GM18526 (cell line): ENCODE data around the gene TNS3.

ENCODE experiments used
- POLR2A ChIP-seq: IDR thresholded peaks from 3 replicates; pipeline ENCODE4 v1.6.1; 2011; ENCODE audit not compliant: insufficient read length; ENCODE audit errors: extremely low read depth

TNS3 gene

DNA sequence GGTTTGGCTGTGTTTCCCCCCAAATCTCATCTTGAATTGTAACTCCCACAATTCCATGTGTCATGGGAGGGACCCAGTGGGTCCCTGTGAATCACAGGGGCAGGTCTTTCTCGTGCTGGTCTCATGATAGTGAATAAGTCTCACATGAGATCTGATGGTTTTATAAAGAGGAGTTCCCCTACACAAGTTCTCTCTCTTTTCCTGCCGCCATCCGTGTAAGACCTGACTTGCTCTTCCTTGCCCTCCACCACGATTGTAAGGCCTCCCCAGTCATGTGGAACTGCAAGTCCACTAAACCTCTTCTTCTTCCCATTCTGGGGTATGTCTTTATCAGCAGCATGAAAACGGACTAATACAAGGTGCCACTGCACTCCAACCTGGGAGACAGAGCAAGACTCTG lies 329.2 kb downstream of the TNS3 start:
- no peak for TF ChIP-seq POLR2A

DNA sequence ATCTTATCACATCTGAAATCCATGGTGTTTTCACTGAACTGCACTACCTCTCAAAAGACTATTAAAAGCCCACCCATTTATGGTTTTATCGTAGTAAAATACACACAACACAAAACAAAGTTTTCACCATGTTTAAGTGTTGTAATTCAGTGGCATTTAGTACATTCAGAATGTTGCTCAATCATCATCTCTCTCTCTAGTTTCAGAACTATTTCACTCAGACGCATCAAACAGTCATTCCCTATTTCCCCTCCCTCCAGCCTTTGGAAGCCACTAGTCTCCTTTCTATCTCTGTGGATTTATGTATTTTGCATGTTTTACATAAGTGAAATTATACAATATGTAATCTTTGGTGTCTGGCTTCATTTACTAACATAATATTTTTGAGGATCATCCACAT lies 332.6 kb downstream of the TNS3 start:
- no peak for TF ChIP-seq POLR2A

DNA sequence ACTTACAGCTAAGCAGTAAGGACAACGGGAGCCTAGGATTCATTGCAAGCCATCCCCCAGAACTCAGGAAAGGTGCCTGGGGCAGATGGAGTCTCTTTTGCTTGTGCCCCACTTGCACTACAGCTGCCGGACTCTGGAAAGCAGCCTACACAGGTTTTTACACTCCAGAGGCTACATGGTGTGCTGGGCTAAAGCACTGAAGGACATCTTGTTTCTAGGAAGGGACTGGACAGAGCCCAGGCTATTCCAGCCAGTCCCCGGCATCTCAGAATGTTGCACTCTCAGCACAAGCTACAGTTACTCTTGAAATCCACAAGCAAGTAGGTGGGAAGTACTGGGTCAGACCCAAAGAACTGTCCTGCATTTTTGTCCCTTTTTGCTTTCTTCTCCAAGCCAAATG lies 333.1 kb downstream of the TNS3 start:
- TF ChIP-seq POLR2A, result no peak

DNA sequence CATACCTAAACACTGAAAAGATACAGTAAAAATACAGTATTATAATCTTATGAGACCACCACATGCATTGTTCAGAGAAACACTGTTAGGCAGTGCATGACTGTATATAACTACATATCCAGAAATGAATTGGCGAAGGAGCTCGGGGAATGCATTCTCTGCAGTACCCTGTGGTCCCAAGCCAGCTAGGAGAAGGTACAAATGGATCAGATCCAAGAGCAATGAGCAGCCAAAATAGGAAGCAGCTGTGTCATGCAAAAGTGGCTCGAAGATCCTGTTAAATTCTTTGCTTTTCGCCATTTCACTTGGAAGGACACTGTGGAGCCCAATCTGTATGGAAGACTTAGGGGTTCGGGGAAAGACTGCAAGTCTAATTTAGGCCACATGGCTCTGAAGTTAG lies 334.8 kb downstream of the TNS3 start:
- TF ChIP-seq POLR2A, result no peak

DNA sequence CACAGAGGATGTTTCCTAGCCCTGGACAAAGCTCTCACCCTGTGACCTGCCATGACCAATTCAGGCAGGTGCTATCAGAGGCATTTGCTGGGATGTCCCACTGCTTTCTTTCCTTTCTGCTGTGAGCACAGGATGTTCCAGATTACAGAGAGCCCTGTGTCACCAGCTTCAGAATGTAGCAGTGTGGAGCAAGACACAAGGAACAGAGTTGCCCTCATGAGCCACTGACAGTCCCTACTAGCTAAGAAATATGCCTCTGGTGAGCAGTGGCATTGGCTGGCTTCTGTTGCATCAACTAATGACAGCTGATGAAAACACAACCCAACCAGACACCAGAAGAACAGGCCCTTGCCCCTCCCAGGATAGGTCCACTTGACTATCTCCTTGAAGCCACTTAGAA lies 337.2 kb downstream of the TNS3 start:
- TF ChIP-seq POLR2A, result no peak

DNA sequence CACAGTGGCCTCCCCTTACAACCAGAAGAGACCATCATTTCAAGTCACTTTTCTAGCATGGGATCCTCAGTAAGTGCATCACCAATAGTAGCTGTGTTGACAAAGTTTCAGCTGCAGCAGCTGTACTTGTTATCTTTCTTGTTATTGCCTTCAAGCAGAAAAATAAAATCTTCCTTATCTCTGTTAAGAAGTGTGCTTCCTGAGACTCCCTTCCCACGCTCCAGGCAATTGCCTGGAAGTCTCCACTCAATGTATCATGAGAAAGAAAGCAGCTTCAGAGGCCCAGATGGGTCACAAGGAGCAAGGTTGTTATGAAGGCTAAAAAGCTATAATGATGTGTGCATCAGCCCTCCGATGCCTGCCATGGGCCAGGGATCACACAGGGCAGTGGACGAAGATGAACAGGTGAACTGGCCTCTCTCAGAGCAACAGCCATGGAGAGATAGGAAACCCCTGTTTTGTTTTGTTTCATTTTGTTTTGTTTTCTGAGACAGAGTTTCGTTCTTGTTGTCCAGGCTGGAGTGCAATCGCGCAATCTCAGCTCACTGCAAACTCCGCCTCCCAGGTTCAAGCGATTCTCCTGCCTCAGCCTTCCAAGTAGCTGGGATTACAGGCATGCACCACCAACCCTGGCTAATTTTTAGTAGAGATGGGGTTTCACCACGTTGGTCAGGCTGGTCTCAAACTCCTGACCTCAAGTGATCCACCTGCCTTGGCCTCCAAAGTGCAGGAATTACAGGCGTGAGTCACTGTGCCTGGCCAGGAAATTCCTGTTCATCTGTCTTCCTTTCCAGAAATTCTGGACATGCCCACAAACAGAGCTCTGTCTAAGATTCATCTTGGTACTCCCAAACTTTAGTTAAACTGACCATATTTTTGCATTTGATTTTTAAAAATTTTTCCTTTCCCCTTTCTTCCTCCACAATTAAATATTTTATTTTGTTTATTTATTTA lies 340.5 kb downstream of the TNS3 start:
- no peak for TF ChIP-seq POLR2A

DNA sequence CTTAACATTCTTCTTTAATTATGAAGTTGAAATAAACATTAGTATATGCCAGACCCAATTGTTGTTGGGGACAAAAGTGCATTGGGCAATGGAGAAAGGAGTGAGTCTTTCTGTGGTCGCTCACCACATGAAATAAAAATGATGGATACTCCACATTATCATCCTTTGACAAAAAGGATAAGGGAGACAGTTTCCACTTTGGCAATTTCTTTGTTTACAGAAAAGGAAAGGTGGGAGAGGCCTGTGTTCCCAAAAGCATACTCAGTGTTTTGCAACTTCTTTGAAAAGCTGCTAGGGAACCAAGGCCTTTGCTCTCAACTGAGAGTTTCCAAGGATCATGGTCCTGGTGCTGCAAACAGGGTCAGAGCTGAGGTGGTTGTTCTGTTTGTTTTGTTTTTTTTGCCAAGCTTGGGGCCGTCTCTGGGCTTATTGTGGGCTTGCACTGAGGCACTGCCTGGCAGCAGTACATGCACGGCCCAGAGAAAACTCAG lies 341.9 kb downstream of the TNS3 start:
- TF ChIP-seq POLR2A, result no peak

DNA sequence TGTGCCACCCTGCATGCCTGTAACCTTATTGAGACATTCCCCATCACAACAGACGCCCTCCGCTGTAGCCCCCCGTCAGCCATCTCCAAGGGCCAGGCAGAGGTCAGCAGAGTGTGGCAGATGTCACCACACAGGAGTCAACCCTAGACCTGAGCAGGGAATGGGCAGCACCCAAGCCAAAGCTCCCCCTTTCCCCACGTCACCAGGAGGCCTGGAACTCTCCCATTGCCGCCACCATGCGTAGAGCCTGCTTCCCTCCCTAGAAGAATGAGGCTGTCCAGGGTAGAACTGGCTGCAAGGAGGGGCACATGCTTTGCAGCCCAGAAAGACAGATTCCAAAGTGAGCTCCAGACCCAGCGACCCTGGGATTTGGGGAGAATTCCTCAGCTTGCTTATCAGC lies 342.9 kb downstream of the TNS3 start:
- no peak for TF ChIP-seq POLR2A

DNA sequence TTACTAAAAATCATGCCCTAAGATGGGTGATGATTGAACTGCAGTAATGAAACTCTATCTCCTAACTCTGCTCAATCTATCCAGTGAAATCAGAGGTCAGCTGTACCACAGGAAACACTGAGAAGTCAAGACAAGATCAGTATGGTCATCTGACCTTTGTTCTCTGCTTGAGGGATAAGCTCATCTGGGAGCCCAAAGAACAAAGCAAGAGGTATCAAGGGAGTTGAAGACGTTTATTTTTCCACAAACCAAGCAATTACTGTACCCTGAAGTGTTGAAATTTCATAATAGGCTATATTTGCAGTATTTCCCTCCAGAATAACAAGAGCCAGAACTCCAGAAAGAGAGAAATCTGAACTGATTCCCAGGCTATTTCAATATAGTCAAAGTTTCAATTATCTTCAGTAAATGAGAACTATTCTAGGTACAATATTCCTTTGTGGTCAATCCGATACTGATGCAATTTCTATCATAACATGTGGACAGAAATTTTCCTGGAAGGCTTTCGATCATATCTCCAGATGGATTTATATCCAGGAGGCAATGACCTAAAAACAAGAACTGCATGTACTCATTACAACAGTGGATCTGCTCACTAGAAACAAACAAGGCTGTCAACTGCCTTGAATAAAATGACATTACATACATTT lies 345.3 kb downstream of the TNS3 start:
- no peak for TF ChIP-seq POLR2A

DNA sequence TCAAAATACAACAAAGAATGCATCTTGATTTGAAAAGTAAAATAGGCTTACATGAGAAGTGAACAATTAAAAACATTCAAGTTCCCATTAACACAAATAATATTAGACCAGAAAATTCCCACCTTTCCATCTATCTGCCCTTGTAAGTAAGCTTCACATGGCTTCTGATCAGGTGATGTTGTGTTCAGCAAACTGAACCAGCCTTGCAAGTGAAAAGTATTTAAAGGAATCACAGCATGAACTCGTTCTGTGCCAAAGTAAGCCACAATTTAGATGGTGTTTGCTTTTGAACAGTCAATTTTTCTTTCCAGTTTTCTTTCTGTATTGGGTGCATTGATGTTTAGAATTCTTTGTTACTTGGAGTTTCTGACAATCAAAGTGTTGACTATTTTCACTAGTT lies 347.9 kb downstream of the TNS3 start:
- TF ChIP-seq POLR2A, result no peak

DNA sequence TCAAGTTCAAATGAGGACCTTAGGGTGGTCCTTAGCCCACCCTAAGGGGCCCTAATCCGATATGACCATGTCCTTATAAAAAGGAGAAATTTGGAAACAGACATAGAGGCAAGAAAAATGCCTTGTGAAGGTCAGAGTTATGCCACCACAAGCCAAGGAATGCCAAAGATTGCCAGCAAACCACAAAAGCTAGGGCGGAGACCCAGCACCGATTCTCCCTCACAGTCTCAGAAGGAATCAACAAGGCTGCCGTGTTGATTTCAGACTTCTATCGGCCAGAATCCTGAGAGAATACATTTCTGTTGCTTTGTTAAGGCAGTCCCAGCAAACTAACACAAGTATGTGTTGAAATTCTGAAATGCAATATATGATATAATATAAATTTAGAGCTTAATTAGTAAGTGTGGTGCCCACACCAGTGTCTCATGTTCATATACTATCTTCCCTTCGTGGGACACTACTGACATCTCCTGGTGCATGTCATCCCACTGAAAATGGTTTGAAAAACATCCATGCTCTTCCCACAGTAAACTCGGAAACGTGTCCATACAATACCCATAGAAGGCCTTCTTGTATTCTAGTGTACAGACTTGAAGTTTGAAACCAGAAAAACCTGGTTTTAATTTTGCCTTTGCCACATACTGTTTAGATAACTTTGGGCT lies 349.0 kb downstream of the TNS3 start:
- no peak for TF ChIP-seq POLR2A

DNA sequence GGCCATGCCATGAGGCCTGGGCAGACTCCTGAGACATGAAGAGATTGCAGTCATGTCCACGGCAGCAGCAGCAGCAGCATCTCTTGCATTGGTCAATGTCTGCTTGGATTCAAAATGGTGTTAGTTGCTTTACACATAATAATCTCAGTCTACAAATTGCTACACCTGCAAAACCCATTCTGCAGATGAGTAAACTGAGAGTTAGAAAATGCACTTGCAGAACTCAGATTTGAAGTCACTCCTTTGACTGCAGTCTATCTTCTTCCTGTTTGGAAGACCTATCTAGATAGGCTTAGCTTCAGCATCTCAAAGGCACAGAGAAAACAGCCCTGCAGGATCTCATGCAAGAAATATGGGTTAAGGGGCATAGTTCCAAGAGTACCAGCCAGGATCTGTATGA lies 350.3 kb downstream of the TNS3 start:
- TF ChIP-seq POLR2A, result no peak

DNA sequence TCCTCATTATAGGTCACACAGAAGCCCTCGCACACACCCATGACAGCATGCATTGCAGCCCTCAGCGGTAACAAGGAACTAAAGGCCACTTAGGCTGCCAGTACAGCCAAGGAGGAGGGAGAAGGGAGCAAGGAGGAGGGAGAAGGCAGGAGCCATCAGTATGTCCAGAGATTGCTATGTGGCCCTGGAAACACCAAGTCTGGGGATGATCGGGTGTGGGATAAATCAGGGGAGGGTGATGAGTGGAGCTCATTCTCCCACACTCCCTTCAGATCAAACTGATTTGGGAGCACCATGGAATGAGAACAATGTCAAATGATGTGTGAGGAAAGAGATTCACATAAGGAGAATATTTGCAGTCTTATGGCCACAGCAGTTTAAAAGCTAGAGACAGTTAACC lies 350.9 kb downstream of the TNS3 start:
- no peak for TF ChIP-seq POLR2A

DNA sequence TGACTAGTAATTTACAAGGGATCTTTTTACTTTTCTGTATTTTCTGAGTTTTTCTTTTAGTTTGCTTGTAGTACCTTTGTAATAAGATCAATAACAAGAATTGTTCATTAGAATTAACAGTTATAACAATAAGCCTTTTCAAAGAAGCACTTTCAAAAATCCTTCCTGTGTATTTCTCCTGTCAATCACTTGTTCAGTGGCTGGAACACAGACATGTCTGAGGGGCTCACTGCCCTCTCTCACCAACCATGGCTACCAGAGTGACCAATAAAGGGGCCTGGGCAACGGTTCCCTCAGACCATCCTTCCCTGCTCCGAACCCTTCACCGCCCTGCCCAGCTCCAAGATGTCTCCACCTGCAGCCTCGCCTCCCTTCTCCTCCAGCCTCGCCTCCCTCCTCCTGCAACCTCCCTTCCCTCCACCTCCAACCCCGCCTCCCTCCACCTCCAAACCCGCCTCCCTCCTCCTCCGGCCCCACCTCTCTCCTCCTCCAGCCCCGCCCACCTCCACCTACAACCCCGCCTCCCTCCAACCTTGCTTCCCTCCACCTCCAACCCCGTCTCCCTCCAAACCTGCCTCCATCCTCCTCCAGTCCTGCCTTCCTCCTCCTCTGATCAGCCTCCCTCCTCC lies 353.4 kb downstream of the TNS3 start:
- TF ChIP-seq POLR2A, result no peak

DNA sequence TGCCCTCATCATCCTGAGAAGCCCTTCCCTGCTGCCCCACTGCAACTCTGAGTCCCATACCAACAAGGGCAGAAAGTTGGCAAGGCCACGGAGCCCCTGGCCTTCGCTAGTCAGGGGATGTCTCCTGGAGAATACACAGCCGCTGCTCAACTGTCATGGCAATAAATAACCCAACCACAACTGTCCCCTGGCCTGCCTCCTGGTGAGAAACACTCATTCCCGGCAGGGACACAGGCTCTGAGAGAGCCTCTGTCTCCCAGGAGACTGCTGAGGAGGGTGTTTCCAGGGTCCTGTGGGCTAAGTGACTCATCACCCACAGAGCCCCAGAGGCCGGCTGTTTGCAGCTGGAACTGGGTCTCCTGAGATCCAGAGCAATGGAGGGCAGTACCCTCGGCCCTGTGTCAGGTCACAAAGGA lies 354.1 kb downstream of the TNS3 start:
- no peak for TF ChIP-seq POLR2A
